SK-N-MC (cell line): ENCODE measurements around the gene TTC7B.

ENCODE experiments used
- EZH2 ChIP-seq: fragments of 200-600 bp; sonication (generic); IDR thresholded peaks from one replicate; pipeline ENCODE4 v1.6.1; 2017; ENCODE audit warnings: antibody characterized with exemption
- POLR2AphosphoS5 ChIP-seq: IDR thresholded peaks from 2 replicates; pipeline ENCODE4 v1.6.1; 2012; ENCODE audit warnings: mild to moderate bottlenecking, low read depth, low read length, borderline replicate concordance

- TF ChIP-seq POLR2AphosphoS5 (no peak), EZH2 (no peak)
Measured at GRCh38 chr14:90677484-90678050, 138.7 kb downstream of the TTC7B start.
